Dermis blood vessel endothelial cell (primary cell): ENCODE results near the gene SMIM41. TPM values are rescaled to one million over a fixed set of nuclear protein-coding genes. Genes with fewer than 3 reads are reported as not detected.

Experiments
- DNase-seq: peaks from one replicate; pipeline ENCODE4 v3.0.0; 2010
- total RNA-seq: library from RNA; depleted of rRNA; stranded (reverse); fragments of >200 nt; gene quantifications from 2 replicates; pipeline ENCODE4 v1.2.3, GENCODE V29; 2014

The SMIM41 gene
- total RNA-seq, 1 donor from 2014 or later = not detected

DNA sequence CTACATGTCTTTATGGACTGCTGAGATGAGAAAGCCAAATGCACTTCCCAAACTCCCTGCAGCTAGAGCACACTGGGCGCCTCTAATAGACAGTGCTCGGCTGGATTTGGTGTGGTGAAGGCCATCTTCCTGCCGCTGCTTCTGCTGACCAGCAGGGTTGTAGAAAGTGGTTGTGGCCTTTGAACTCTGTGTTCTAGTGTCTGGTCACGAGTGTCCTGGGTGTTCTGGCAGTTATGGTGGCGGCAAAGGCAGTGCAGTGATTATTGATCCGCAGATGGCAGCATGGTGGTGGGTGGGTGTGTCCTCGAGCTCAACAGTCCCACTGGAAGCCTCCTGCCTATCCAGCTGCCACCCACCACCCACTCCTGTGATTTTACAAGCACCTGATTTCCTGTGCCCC is 43.4 kb downstream of the SMIM41 start:
- DNase-seq = no peak

DNA sequence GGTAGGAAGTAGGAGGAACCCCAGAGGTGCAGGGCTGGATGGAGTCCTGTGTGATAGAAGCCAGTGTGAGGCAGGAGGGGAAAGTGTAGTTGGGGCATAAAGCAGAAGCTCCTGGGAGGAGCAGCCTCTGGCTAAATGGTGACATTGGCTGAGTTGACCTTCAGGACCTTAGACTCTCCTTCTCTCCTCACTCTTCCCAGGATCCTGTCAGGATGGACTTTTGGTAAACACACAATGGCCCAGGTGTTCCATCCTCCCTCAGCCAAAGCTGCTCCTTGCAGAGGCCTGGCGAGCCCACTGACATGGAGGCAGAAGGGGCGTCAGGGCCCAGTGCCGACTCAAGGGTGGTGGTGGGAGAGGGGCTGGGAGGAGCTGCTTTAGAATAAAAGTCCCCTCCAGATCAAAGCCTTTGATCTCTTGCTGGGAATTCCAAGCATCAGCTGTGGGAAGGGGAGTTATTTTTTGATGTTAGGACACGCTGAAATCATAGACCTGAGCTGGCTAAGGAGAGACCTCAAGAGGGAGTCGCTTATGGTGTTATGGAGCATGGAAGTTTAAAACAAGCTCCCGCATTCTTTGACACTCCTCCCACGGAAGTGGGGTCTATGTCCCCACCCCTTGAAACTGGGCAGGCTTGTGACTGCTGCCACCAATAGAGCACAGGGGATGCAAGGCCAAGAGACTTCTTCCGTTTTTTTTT is 44.1 kb downstream of the SMIM41 start:
- DNase-seq = no peak

DNA sequence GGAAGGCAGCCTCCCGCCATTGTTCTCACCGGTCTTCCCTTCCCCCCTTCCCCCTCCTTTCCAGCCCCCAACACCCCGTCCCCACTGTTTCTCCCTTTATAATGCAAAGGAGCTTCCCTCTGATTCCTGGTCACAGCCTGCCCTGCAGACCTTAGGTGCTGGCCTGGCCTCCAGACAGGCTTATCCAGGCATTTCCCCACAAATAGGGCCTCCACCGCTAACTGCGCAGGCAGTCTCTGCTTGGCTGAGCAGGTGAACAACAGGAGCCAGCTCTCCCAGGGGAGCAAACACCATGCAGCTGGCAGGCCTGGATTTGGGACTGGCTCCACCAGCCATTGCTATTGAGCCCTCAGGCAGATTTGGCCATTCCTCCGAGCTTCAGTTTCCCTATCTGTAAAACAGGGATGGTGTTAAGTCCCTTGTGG is 46.0 kb downstream of the SMIM41 start:
- DNase-seq = no peak

DNA sequence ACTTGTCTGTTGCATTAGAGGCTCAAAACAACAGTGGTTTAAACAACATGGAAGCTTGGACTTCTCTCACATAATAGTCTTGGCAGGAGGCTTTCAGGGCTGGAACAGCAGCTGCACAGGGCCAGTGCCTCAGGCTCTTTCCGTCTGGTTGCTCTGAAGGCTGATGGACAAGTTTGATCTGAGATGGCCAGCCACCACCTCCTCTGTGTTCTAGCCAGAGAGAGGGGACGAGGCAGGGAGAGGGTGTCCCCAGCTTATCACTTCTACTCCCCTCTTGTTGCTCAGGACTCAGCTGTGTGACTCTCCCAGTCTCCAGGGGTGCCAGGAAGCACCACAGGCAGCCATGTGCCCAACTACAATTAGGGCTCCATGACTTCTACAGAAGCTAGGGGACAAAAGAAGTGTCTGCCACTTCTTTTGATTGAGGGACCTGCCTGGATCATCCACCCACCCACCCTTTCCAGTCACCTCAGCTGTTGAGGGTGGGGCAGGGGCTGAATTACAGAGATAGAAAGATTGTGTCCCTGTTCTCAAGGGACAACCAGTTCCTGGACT is 46.6 kb downstream of the SMIM41 start:
- DNase-seq = no peak

DNA sequence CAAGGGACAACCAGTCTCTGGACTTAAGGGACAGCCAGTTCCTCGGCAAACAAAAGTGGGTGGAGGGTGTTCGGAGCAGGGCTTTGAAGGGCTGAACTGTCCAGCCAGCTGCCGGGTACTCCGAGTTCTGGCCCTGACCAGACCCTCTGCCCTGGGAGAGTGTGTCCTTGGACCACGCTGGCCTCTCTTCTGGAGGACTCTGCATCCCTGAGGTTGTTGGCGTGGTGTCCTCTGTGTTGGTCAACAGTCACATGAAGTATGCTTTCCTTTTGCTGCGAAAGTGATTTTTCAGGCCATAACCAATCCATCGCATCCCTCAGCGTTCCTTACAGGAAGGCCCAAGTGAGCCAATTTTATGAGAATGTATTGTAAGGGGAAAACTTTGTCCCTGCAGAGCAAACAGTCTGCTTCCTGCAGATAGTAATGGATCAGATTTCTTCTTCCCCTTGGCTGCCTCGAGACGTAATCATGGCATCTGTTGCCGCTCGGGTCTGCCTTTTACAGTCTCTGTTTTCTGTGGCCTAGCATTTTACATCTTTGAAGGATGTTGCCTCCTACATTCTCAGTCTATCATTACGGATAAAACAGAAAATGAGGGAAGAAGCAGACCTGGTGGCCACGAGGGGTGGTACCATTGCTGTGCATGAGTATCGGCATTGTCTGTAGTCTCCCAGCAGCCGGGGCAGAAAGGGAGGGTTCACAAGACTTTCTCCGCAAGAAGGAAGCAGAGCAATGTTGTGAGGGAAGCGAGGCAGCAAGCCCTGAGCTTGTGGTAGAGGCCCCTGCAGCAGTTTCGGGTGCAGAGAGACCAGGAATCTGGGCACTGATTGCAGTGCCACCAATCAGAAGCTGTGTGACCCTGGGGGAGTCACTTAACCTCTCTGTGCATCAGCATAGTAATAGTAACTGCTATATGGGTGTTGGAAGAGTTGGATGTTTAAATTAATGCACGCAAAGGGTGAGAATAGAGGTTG is 47.4 kb downstream of the SMIM41 start:
- peak; percentile 95 for DNase-seq

DNA sequence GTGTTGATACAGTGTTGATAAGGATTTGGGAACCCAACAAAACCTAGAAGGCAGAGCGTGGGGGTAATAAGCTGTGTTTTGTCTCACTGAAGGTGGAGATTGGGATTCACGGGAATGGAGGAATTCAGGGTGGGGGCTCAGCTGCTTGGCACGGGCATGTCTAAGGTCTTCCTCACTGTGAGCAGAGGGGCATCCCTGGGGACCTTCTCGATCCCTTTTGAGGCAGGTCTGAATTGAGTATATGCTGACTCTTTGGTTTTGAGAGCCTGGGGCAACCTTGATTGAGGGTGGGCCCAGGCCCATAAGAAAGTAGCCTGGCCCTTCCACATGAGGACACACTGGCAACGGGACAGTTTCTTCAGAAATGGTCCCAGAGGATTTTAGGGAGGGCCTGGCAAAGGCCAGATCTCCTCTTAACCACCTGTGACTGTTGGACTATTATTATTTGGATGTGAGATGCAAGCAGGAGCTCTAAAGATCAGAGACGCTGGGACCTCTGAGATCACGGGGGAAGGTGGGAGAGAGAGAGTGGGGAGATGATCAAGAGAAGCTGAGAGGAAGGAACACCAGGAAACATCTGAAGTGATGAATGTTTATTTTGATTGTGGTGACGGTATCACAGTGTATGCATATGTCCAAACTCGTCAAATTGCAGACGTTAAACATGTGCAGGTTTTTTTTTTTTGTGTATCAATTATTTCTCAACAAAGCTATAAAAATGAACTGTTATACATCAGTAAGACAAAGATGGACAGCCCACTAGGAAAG is 48.4 kb downstream of the SMIM41 start:
- DNase-seq = peak; percentile 53

DNA sequence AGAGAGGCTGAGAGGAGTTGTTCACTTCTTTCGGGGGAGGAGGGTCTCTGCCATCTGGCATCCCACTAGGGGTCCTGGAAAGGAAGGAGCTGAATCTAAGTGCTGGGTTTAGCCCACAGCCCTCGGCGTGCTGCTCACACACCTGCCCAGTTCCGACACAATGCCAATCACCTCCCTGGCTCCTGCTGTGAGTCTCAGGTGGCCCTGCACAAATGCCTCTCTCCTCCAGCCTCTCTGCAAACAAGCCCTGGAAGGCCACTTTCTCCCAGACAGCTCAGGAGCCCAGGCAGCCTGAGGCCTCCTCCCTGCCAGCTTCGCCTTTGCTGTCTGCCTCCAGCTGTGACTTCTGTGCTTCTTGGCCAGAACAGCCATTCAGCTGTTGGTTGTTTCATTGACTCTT is 51.2 kb downstream of the SMIM41 start:
- no peak for DNase-seq

DNA sequence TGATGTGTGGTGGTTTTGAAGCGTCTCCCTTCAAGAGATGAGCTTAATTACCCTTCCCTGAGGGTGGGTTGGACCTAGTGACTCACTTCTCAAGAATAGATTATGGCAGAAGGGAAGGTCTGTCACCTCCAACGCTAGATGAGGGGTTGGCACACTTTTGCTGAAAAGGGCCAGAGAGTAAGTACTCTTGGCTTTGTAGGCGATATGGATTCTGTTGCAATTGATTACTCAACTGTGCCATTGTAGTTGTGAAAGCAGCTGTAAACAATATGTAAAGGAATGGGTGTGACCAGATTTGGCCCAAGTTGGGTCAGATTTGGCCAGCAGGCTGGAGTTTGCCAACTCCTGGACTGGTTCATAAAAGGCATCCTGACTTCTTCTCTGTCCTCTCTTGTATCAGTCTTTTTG is 53.3 kb downstream of the SMIM41 start:
- no peak for DNase-seq

DNA sequence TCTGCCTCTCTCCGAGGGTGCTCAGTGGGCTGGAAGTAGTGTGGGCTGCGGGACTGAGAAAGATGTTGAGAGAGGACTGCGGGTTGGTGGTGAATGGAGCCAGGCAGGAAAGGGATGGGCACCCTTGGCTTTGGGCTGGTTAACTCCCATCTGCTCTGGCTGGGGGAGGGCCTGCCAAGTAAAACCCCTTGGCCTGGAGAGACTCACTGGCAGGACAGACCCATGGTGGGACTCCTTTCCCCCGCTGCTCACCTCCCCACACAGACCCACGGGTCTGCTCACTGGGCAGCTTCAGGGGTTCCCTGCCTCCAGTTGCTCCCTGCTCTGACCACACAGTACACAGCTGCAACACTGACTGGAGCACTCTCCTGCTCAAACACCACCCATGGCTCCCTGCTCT is 58.2 kb downstream of the SMIM41 start:
- no peak for DNase-seq

DNA sequence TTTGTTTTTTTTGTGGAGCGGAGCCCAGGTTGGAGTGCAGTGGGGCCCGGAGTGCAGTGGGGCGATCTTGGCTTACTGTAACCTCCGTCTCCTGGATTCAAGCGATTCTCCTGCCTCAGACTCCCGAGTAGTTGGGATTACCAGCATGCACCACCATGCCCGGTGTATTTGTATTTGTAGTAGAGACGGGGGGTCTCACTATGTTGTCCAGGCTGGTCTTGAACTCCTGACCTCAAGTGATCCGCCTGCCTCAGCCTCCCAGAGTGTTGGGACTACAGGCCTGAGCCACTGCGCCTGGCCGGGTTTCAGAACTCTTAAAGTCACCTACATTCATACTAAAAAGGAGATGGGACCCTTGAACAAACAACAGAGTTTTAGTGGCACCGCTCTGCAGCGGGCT is 59.6 kb downstream of the SMIM41 start:
- DNase-seq = no peak

DNA sequence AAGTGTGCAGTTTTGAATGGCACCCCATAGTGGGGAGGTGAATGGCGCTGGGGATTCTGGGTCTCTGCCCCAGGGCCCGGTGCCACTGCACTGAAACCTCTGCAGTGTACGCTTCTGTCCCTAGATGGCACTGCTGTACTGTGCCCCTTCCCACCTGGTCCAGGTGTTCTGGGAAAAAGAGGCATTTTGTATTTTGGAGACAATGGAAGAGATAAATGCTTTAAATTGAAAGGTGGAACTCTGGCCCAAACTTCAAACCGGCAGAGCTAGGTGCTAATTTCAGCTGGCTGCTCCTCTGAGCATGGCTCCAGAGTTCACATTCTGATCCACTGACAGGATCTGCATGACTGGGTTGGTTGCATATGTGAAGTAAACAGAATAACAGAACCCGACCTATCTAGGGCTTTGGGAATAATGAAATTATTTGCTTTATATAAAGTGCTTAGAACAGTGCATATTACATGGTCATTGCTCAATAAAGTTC is 60.1 kb downstream of the SMIM41 start:
- peak; percentile 43 for DNase-seq

DNA sequence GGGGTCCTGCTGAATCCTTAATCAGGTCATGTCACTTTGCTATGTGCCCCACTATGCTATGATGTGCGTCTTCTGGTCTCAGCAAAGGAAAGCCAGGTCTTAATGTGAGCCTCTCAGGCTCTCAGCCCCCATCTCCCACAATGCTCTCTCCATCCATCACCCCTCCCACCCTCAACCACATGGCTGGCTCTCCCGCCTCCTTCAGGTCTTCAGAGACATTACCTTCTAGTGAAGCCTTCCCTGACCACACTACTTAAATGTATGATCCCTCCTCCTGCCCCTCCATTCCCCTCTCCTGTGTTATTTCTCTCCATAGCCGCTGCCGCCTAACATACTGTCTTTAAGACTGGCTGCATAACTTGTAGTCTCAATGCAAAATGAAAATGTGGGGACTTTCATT is 61.8 kb downstream of the SMIM41 start:
- DNase-seq = no peak

DNA sequence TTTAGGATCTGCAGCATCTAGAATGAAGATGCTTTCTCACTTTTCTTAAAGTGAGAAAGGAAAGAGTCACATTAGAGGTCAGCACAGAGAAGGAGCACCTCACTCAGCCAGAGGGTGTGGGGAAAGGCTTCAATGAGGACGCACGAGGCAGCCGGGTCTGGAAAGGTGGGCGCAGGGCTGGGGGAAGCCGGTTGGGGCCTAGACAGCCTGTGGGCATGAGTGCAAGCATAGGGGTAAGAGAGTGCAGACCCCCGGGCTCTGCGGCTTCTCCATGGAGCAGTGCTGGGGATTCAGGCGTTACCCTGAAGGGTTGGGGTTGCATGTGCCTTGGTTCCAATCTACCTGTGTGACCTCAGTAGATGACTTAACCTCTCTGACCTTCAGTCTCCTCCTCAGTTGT is 62.4 kb downstream of the SMIM41 start:
- DNase-seq = no peak

DNA sequence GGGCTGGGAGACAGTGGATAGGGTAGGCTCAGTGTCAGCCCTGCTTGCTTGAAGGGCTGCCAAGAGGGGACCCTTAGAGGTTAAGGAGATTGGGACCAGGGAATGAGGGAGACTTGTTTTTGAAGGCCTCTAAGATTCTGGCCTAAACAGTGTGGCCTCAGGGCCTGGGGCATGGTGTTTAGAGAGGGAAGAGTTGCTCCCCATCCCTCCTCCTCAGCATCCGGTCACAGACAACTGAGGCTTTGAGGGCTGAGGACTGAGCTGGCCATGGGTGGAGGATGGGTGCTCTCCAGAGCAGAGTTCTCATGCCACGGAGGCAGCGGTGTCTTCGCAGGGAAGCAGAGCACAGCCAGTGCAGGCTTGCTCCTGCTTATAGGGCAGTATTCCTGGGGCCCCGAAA is 62.9 kb downstream of the SMIM41 start:
- DNase-seq = no peak

DNA sequence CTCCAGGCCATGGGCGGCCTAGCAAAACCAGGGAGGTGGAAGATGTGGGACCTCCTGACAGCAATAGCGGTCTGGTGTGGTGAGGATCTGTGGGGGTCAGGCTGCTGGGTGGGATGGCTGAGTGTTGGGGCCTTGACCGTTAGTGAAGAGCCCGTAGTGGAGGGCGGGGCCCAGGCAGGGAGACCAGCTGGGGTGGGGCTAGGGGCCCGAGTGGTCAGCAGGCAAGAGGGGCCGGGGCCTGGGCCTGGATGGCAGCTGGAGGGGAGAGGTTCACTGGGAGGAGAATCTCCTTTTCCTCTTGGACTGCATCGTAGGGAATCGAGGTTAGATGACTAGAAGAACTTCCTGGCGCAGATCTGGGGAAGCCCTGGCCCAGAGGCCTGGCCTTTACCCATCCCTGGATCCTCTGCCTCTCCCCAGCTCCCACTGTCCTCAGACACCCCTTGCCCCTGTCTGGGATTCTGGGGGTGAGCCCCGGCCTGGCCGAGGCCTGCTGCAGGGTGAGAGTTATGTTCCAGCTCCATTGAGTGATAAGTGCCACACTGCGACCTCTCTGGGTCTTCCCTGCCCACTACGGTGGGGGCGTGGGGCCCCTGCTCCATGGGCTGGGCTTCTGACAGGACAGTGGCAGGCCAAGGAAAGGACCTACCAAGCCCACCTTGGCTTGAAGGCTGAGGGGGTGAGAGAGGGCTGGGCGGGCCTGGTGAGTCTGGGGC is 65.2 kb downstream of the SMIM41 start:
- no peak for DNase-seq

DNA sequence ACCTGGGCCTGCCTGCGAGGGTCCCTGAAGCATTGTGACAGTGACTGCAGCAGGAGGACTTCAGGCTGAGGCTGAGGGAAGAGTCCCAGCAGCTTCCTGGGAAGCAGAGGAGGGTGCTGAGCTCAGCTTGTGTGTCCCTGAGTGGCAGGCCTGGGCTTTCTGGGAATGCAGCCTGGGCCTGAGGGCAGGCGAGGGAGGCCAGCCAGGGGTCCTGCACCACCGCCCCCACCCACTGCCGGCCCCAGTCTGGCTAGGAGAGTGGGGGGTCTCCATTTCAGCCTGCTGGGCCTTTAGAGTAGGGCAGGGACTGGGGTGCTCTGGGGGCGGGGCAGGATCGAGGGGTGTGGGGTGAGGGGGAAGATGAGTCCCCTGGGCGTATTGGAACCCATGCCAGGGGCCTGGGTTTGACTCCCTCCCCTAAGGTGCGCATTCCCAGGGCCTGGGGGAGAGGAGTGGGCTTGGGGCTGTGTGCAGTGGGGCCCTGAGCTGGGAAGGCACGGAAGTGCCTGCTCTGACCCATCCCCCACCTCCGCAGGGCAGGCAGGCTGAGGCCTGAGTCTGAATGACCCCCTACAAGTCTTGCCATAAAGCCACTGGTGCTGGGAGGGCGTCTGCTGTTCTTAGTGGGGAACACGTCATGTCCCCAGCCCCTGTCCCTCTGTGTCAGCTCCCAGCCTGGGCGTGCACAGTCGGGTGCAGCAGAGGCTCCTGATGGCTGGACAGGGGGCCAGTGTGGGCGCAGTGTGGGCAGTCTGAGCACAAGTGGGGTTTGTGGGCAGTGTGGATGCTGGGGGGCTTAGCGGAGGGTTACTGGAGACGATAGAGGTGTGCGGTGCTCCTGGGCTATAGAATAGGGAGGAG is 66.0 kb downstream of the SMIM41 start:
- no peak for DNase-seq

DNA sequence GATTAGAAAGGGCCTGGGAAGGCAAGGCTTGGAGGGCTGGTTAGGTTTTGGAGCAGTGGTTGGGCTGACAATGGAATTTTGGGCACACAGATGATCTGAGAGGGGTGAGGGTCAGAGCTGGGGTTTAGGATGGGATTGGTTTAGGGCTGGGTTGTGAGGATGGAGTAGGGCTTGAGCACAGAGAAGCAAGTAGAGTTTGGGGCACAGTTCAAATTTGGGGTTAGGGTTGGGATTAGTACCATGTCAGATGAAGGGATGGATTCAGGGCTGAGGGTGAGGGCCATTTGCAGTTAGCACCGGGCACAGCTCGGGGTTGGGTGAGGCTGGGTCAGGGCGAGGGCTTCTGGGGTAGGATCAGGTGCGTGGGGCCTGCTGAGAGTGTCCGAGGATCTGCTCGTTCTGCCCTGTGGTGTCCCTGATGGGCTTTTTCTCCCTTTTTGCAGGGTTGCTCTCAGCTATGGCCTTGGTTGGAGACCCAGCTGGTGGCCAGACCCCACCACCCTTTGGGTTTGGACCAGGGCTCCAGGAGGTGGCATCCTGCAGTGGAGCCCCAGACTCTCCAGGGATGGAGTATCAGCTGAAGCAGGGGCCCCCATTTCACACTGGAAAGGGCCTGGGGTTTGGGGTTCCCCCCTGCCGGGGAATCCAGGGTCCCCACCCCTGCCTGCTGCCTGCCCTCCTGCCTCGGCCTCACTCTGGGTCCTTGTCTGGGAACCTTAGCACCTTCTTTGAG is 66.8 kb downstream of the SMIM41 start:
- no peak for DNase-seq

DNA sequence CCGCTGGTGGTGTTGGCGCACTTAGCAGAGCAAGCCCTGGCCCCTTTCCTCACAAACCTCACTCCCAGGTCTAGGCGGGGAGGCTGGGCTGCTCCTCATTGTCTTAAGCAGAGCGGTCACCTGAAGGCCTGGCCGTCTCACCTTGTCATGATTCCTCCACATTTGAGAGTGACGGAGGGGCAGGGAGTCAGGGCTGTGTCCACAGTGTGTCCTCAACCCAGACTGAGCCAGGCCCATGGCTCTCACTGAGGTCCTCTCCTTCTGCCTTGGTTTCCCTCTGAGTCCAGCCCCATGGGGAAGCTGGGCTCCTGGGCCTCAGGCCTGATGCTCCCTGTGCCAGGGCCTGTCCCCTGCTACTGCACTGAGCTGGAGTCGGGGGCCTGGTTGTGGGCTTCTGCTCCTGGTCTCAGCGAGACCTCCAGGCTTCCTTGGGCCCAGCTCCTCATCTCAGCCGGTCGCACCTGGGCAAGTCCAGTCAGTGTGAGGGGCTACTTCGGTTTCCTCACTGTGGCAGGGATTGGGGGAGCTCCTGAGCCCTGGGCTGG is 67.4 kb downstream of the SMIM41 start:
- no peak for DNase-seq

DNA sequence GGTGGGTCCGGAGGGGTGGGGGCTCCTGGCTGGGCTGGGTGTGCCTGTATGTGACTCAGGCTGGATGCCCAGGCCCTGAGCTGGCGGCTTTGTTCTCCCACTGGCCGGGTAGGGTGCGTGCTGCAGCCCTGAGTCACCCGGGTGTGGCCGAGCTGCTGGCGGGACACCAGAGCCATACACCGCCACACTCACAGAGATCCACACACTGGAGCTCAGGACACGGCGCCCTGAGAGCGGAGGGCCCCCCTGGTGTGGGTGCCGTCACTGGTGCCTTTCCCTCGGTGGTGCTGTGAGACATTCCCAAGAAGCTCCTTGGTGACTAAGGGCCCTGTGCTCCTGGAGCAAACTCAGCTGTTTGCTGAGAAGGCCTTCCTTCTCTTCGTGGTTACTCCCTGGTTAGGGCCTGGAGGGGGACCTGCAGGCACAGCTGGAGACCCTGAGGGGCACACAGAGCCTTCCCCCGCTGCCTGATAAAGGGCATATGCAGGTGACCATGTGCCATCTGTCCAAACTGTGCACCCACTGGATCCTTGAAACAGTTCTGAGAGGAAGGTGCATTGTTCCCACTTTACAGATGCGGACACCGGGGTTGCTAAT is 68.0 kb downstream of the SMIM41 start:
- peak; percentile 94 for DNase-seq
